Measurements from ENCODE around the gene FAU. TPM values are rescaled to one million over a fixed set of nuclear protein-coding genes. Genes with fewer than 3 reads are reported as not detected.
A peak's percentile ranks its signal among the peaks of the same experiment; 100 is the strongest.

Gene FAU
- total and polyA plus RNA-seq, 9 of the 15 experiments (the other 6 are each of a cell fraction or from before 2014, with no cell fraction given), result 433 to 1,827 (median 942) TPM

GRCh38 chr11:65083834-65084597 is 37.9 kb downstream of the FAU start, which contains the start of the genes CDCA5 and ZFPL1 (continued):
- TF ChIP-seq ZBTB26 (CRISPR knock-in tag; IDR thresholded peaks at IDR 0.05) (peak; percentile 49; the same call in 1 of the 2 replicates), ZNF561 (CRISPR knock-in tag; conservative IDR thresholded peaks at IDR 0.05) (no peak), ZNF507 (tag; conservative IDR thresholded peaks at IDR 0.05) (no peak), RFX1 (IDR thresholded peaks at IDR 0.05) (no peak), NRF1 (conservative IDR thresholded peaks at IDR 0.05 in 1 of 2, IDR thresholded peaks at IDR 0.05 in 1 of 2) (peak; percentile 46 to 55), IRF2 (CRISPR knock-in tag; IDR thresholded peaks at IDR 0.05) (no peak), BRD9 (IDR thresholded peaks at IDR 0.05; ENCODE audit: low read depth, partially characterized antibody) (no peak), SIN3B (IDR thresholded peaks at IDR 0.05; ENCODE audit: low read depth) (peak; percentile 95), STAT5B (CRISPR knock-in tag; IDR thresholded peaks at IDR 0.05) (no peak), SUPT5H (IDR thresholded peaks at IDR 0.05) (peak; percentile 92), CHD2 (IDR thresholded peaks at IDR 0.05; ENCODE audit: low read depth, low read length) (peak; percentile 52), ZNF444 (CRISPR knock-in tag; IDR thresholded peaks at IDR 0.05) (no peak), FUS (optimal IDR thresholded peaks at IDR 0.05; ENCODE audit: low read depth, low read length) (no peak), MYBL2 (IDR thresholded peaks at IDR 0.05; ENCODE audit: low read depth) (peak; percentile 91), MYBL2 (CRISPR knock-in tag; IDR thresholded peaks at IDR 0.05; ENCODE audit: borderline replicate concordance) (no peak), ZNF318 (IDR thresholded peaks at IDR 0.05; ENCODE audit: borderline replicate concordance in 1 of 2, low read depth in 1 of 2) (peak in 1 of 2 experiments; percentile 39; a peak in 1 of 4 replicates), CHAMP1 (IDR thresholded peaks at IDR 0.05) (no peak), HDGF (IDR thresholded peaks at IDR 0.05) (no peak)
